T1000 (cell line): ENCODE data around the gene CIB4.

Source experiments
- DNase-seq: peaks from one replicate; lab custom pipeline; 2025; ENCODE audit warnings: mixed read lengths; lab: John Stamatoyannopoulos, UW

Gene CIB4

DNA sequence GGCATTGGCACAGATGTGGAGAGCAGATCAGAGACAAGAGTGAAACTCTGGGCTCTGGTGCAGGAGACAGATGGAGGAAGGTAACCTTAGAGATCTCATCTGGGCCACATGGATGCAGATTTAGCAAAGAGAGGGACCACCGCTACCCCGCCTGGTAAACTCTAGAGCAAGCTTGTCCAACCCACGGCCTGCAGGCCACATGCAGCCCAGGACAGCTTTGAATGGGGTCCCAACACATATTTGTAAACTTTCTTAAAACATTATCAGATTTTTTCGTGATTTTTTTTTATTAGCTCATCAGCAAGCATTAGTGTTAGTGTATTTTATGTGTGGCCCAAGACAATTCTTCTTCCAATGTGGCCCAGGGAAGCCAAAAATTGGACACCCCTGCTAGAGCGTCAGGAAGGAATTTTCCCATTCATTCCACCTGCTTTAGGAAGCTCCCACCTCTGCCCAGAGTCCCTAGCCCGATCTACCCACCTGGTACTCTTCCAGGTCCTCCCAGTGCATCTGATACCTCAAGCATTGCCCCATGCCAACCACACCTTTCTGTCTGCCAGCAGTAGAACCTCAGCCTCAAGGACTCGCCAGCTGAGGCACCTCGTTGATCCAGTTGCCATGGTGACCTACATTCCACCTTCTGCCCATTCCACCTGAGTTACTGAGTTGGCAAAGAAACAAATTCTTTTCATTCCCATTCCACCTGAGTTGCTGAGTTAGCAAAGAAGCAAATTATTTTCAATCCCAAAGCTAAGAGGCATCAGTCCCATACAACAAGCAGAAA is at the start of gene CIB4:
CIB4 (minus strand) TSS at position 586 of the 784 bp plus-strand sequence; CDS start at position 534, 52 bp downstream.
- DNase-seq, result no peak

DNA sequence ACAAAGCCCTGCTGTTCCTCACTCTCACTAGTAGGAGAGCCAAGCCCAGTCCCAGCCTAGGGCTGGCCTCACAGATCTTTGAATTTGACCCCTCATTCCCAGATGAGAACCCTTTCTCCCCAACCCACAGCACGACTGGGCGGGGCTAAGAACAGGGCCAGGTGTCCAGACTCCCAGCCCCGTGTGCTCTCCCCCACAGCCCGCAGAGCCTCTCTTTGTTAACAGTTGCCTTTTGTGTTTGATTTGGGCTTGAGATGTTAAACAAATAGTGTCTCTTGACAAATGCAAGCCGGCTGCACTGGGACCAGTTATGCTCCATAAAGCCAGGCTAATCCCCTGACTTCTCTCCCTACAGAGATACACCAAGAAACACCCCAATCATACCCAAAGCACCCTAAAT is 46.6 kb upstream of the CIB4 start:
- no peak for DNase-seq

DNA sequence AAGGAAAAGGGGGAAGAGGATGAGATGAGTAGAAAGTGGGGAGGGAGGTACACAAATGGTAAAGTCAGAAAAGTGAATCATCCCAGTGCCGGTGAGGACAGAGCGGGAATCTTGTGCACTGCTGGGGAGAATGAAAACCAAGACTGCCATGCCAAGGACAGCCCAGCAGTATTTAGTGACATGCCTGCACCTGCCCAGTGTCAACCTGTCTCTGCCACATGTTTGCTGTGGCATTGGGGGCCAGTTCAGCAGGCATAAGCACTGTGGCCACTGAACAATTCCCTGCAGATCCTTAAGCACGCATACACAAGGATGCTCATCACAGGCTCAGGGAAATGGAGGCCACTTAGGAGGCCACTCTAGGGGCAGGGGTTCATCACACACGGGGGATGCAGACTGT is 46.2 kb upstream of the CIB4 start:
- no peak for DNase-seq

- no peak for DNase-seq
Observed at GRCh38 chr2:26685989-26686839, 45.0 kb upstream of the CIB4 start.

DNA sequence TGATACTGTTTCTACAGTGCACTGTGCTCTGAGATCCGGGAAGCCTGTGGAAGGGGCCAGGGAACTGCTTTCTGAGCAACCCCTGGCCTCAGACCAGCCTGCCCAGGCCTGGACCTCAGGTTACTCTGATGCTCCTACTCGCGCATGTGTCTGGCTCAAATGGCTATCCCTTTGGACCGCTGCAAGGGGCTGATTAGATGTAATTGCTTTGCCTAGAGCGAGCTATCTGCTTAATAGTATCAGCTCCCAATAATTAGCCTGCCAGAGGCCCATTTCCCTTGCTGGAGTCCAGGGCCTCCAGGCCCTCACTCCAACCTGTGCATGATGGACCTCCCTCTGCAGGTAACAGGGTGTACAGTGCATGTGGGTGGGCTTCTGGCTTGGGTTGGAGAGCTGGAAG is 44.2 kb upstream of the CIB4 start:
- DNase-seq, result no peak

- no peak for DNase-seq
Observed at GRCh38 chr2:26683583-26683982, 42.4 kb upstream of the CIB4 start.

DNA sequence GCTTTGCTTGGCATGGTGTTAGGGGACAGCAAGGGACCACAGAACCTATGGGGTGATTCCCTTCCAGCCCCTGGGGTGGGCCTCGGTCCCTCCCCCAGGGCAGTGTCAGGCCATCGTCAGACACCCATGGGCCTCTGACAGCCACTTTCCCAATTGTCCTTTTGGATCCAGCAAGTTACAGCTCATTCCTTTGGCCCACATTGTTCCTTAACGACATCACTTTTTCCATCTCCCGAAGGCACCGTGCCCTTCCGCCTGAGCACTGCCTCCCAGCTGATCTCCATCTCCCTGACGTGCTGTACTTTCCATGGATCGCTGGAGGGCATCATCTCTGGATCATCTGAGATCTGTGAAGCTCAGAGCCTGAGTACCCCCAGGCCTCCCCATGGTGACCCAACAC is 41.0 kb upstream of the CIB4 start:
- DNase-seq, result no peak

GRCh38 chr2:26681656-26682055 is 40.5 kb upstream of the CIB4 start:
- DNase-seq, result no peak

DNA sequence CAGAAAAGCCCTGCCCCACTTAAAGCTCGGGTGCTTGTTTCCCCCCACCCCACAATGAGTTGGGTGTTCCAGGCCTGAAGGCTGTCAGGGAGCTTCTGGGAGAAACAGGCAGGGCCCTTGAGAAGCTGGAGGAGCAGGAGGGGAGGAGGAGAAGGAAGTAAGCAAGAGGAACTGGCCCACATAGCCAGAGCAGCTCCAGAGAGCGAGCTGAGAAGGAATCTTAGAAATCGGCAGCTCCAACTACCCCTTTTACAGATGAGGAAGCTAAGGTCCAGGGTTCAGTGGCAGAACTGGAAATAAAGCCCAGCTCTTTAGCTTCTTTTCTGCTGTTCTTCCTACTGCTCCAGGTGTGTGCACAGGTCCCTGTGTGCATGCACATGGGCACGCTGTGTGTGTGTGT is 38.7 kb upstream of the CIB4 start:
- DNase-seq, result no peak

DNA sequence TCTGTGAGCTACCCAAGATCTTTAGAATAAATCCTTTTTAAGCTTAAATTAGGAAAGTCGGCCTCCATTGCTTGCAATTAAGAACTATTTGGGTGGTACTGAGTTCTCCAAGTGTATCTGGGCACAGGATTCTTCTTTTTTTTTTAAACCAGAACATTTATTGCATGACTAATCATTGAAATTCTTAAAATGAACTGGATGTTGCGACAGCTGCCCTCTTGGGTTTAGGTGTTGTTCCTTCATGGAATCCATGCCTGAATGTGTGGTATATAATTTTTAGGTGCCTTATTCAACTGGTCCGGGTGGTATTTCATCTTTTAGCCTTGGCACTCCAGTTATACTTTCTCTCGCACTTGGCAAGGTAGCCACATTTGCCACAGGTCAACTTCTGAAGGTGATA is 36.9 kb upstream of the CIB4 start:
- no peak for DNase-seq

GRCh38 chr2:26675651-26676255 is 34.6 kb upstream of the CIB4 start:
- no peak for DNase-seq

DNA sequence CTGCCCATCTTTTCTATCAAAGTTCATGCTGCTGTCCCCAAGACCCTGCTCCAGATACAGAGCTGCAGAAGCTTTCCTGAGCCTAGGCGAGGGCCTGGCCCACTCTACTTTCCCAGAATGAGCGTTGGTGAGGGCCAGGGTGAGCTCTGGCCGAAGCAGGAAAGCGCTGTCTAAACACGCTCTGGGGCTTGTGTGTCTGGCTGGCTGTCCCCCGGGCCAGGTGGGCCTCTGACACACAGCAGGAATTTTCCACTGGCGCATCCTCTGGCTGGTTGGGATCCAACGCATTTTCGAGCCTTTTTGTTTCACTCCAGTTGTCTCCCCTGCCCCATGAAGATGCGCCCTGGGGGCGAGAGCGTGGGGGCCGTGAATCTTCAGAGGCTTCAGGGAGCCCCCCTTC is 33.6 kb upstream of the CIB4 start:
- DNase-seq, result no peak

DNA sequence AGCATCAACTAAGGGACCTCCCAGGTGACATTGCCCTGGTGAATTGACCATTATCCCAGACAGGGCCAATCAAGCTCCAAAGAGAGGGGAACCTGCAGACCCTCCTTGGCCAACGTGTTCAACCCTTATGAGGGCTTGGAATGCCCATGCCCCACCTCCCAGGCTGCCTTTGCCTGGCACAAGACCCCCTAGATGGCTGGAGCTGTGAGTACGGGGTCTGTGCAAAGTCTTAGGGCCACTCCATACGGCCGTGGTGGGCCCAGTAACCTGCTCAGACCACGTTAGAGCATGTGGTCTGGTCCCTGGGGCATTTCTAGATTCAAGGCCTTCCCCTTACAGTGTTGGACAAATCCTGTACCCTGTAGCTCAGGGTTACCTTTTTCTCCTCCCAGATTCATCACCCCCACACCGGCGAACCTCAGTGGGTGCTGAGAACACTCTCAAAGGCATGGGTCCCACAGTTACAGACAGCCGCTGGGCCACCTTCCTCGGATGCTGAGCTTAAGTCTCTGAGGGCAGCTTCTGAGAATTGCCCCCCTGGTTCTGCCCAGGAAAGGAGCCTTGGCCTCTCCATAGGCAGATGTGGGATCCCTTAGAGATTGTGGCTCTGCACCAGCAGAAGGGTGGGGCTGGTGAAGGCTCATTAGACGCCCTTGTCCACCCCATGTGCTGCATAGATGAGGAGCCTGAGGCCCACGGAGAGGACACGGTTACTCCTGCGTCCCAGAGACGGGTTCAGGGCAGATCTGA is 33.0 kb upstream of the CIB4 start:
- no peak for DNase-seq

- DNase-seq, result no peak
Observed at GRCh38 chr2:26672818-26673393, 31.7 kb upstream of the CIB4 start.

DNA sequence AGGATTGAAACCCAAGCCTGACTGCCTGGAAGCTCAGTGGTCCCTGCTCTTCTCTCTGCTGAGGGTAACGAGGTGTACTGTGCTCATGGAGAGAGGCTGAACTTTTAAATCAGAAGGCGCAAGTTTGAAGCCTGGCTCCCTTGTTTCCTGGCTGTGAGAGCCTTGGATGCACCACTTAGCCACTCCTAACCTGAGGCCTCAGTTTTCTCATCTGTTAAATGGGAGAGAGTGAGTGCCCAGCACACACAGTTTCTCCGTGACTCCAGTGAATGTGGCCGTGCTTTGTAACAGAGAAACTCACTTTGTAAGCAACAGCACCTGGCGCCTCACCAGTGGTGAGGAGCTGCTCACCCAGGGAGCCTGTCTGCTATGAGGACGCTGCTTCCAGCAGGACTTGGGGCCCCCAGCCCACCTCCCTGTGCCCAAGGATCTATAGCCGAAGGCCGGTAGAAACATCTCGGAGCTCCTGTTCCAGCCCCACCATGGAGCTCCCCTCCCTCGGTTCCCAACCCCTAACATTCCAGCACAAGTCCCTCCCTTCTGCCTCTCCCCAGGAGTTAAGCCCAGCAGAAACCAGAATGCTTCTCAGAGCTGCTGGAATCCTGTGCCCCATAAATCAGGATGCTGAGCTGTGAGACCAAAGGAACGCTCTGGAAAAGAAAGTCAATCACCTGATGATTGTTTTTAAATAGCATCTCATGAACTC is 31.1 kb upstream of the CIB4 start:
- no peak for DNase-seq

DNA sequence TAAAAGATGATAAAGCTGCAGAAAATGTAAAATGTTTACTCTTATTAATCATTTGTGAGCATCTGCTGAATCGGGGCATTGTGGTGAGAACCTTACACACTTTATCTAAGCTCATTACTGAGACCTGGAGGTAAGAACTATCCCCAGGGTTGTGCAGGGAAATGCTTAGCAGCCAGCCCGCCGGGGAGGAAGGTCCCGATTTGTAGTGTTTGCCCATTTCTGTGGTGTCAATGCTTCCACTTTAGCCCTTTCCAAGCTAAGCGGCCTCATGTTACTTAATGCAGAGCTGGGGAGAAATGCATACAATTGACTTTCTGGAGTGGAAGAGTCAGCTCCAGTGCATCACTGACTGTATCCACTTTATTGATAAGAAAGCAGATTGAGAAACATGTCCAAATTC is 30.5 kb upstream of the CIB4 start:
- no peak for DNase-seq

DNA sequence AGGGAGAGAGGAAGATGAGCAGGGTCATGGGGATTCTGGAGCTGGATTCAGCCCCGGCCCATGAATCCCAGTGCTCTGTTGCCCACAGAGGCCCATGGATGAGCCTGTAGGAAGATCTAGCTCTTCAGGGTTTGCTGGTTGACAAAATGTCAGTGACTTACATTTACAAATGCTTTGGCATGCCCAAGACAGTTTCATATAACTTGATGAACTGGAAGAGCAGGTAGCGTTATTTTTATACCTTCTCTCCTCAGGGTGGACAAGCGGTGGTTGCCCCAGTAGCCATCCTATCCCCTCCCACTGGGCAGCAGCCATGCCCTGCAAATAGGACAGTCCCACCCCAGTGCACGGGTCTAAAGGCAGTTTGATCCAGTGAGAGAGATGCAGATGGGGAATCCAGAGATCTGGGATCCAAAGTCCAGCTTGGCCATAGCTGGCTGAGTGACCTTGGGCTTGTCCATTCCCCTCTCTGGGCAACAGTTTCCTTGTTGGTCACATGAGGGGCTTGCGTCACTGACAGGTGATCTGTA is 29.8 kb upstream of the CIB4 start:
- no peak for DNase-seq

GRCh38 chr2:26670171-26670570 is 29.0 kb upstream of the CIB4 start:
- DNase-seq, result no peak

DNA sequence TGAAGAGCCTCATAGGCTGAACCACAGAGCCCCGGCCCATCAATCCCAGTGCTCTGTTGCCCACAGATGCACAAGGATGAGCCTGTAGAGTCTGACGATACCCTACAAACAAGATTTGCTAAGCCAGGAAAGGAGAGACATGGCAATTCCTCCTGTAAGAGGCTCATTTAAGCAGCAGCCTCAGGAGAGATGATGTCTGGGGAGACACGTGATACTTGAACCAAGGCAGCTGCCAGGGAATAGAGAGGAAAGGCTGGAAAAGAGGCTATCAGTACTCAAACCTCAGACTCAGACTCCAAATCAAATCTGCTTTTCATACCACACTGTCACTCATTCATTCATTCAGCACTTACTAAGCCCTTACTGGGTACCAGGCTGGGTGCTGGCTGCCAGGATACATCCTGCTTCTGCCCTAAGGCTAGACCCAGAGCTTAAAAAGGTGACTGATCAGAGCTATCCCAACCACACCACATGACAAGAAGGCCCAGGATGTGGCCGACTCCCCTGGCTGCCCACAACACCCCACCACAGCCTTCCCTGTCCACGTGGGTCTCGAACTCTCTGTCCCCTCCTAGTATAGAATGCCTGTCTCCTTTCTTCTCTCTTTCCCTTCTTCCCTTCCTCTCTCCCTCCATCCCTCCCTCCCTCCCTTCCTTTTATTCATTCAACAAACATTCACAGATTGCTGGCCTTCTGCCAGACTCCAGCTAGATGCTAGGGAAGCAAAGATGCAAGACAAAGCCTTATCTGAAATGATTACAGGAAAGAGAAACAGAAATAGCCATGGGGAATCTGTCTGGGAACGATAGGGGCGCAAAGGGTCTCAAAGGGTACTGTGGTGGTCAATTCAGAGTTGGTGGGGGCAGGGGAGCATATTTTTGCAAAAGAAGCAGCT is 27.9 kb upstream of the CIB4 start:
- no peak for DNase-seq

DNA sequence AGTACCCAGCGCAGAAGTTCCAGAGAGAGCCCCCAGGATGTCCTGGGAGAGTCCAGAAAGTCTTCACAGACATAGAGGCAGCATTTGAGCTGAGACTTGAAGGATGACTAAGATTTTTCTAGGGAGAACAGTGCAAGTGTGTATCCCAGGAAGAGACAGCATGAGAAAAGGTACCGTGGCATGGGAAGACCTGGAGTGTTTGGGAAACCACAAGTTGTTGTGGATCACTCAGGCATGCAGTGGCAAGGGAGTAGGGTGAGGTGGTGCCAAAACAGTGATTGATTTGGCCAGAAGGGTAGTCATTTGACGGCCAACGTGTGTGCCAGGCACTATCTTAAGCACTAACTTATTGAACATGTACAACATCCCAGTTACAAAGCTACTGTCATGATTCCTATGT is 26.9 kb upstream of the CIB4 start:
- DNase-seq, result no peak
